ENCODE data around the gene ZNF501.

Gene ZNF501

GRCh38 chr3:44762690-44763089 is 33.3 kb downstream of the ZNF501 start:
- Histone ChIP-seq H3K27ac (no peak overlapping the region), H3K4me3 (no peak overlapping the region)
- no peak for TF ChIP-seq CTCF (IDR thresholded peaks at IDR 0.05)
- DNase-seq (ENCODE audit: low spot score): no peak

- H3K27ac ChIP-seq: no peak overlapping the region
- DNase-seq (ENCODE audit: low spot score): no peak
- TF ChIP-seq CTCF (IDR thresholded peaks at IDR 0.05): no peak
- no peak overlapping the region for H3K4me3 ChIP-seq
Measured at GRCh38 chr3:44764248-44764647, 34.8 kb downstream of the ZNF501 start.

GRCh38 chr3:44771424-44772098 is 42.1 kb downstream of the ZNF501 start:
- no peak for TF ChIP-seq CTCF (IDR thresholded peaks at IDR 0.05)
- Histone ChIP-seq H3K4me3 (no peak overlapping the region), H3K27ac (no peak overlapping the region)
- no peak for DNase-seq (ENCODE audit: low spot score)

GRCh38 chr3:44772099-44772442 is 42.6 kb downstream of the ZNF501 start:
- no peak overlapping the region for H3K27ac ChIP-seq

GRCh38 chr3:44782891-44783290 is 53.5 kb downstream of the ZNF501 start:
- no peak overlapping the region for H3K4me3 ChIP-seq
- DNase-seq (ENCODE audit: low spot score): no peak
- no peak overlapping the region for H3K27ac ChIP-seq
- TF ChIP-seq CTCF (IDR thresholded peaks at IDR 0.05): no peak

More at GRCh38 chr3:44772099-44772442, 42.6 kb downstream of the ZNF501 start:
- DNase-seq (ENCODE audit: low spot score): no peak
- TF ChIP-seq CTCF (IDR thresholded peaks at IDR 0.05): no peak
- H3K4me3 ChIP-seq: no peak overlapping the region
